GM18951 (cell line): ENCODE data around the gene P2RX6.
"Not testable (repeated sequence)": the region's sequence is repeated elsewhere in the genome, so short reads cannot be mapped to it uniquely, and the experiment has no call there.

ENCODE experiments used
- POLR2A ChIP-seq: IDR thresholded peaks from 4 replicates; pipeline ENCODE4 v1.6.1; 2011; ENCODE audit warnings: mild to moderate bottlenecking; ENCODE audit not compliant: insufficient read length, insufficient read depth; ENCODE audit errors: extremely low read depth
- in situ Hi-C: fragments of 300-500 bp; cut with MboI; formaldehyde crosslinking; loops from one replicate; pipeline ENCODE4 v1.12.0; 2022; ENCODE audit warnings: low sequenced_read_pairs, mixed read lengths, inconsistent platforms; ENCODE audit not compliant: unreplicated experiment

Gene P2RX6

GRCh38 chr22:21032868-21033688, 18.1 kb downstream of the P2RX6 start:
- in situ Hi-C loops = no loop called here
- TF ChIP-seq POLR2A = no peak

DNA sequence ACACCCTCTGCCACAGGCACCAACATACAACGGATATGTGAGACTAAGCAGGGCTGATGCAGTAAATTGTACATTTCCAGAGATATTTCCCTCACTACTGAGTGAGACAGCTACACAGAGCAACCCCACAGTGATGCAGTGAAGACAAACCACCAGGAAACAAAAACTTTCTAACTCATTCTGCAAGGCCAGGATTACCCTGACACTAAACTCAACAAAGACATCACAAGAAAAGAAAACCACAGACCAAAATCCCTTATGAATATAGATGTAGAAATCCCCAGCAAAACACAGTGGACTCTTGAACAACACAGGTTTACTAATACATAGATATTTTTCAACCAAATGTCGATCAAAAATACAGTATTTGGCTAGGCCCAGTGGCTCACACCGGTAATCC, 18.9 kb downstream of the P2RX6 start:
- no peak for TF ChIP-seq POLR2A
- in situ Hi-C loops = no loop called here

DNA sequence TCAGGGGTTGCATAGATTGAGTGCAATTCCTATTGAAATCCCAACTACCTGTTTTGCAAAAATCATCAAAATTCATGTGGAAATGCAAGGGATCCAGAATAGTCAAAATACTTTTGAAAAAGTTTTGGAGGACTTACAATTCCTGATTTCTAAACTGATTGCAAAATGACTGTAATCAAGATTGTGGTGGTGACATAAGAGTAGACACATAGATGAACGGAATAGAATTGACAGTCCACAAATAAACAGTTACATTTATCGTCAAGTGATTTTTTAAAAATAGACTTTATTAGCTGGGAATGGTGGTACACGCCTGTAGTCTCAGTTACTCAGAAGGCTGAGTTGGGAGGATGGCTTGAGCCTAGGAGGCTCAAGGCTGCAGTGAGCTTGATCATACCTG, 20.0 kb downstream of the P2RX6 start:
- TF ChIP-seq POLR2A = no peak
- in situ Hi-C loops = no loop called here

- no peak for TF ChIP-seq POLR2A
- in situ Hi-C loops = no loop called here
These were observed 23.4 kb downstream of the P2RX6 start for GRCh38 chr22:21038405-21038804.

GRCh38 chr22:21039158-21039557, 24.2 kb downstream of the P2RX6 start:
- in situ Hi-C loops = not testable (repeated sequence)

DNA sequence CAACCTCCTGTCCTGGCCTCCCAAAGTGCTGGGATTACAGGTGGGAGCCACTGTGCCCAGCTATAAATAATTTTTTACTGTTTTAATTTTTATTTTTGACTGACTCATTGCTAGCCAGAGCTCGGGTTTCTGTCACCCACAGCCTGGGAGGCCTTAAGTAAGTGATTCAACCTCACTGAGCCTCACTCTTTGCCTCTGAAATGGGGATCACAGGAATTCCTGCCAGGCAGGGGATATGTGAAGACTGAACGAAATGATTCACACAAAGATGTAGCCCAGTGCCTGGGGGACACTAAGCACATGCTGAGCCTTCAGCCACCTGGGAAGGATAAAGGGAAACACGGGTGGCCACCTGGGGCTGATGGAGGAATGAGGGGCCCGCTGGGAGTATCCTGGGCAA, 27.0 kb downstream of the P2RX6 start:
- in situ Hi-C loops = no loop called here
- TF ChIP-seq POLR2A = no peak

DNA sequence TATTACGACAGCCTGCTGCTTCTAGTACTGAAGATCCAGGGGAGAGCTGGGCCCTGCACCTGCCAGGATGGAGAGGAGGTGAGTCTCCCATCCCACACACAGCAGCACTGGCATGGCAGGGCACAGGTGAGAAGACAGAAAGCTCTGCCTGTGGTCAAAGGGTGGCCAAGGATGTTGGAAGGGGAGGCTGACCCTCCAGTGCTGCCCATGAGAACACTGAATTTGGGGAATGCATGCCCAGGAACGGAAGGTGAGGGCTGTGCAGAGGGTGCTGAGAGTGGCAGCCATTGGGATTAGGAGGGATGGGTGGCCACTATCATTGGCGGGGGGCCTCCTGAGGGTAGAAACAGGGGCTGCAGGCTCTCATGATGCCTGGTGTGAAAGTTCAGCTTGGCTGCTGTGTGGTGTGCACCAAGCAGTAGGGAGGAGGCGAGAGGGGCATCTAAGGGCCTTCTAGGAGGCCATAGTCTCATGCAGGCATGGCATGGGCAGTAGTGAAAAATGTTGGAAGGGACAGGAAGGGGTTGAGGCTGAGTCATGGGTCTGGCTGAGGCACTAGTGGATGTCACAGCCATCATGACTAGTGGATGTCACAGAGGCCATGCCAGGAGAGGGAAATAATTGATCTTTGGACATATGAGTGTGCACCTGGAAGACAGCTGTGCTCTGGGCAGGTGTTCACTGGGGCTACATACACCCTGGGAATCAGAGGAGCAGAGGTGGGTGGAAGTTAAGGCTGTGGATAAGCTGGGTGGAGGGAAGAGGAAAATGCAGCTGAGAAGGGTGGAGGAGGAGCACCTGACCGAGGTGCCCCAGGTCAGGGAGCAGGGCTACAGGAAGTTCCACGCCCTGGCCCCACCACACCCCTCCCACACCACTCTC, 28.3 kb downstream of the P2RX6 start:
- in situ Hi-C loops = no loop called here
- TF ChIP-seq POLR2A = no peak

- in situ Hi-C loops = no loop called here
- no peak for TF ChIP-seq POLR2A
These were observed 29.0 kb downstream of the P2RX6 start for GRCh38 chr22:21043860-21044535.

- in situ Hi-C loops = no loop called here
- TF ChIP-seq POLR2A = no peak
These were observed 30.1 kb downstream of the P2RX6 start for GRCh38 chr22:21044931-21045584.

GRCh38 chr22:21045585-21046294, 30.8 kb downstream of the P2RX6 start, which contains the start of gene LRRC74B:
LRRC74B (plus strand) TSS chr22:21045946; CDS start chr22:21045987, 41 bp downstream.
- TF ChIP-seq POLR2A = no peak
- in situ Hi-C loops = no loop called here

DNA sequence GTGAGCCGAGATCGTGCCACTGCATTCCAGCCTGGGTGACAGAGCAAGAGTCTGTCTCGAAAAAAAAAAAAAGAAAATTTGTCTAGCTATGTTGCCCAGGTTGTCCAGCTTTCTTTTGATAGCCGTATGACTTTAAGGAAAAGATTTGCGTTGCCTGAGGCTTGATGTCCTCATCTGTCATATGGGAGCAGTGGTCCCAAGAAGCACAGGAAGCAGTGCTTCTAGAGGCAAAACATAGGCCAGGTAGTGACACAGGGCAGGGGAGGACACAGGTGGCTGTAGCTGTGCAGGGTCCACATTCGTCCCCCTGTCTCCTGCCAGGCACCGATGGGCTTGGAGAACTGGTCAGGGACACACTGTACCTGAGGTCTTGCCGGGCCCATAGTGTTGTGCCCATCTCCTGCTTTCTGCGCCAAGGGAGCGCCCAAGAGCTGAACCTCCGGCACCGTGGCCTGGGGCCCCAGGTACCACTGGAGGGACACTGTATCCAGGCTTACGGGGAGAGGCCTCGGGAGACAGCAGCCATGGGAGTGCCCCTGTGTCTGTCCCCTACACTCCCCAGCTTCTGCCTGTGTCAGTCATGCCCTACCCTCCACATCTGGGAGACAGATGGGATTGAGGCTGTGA, 32.2 kb downstream of the P2RX6 start:
- in situ Hi-C loops = no loop called here
- no peak for TF ChIP-seq POLR2A

DNA sequence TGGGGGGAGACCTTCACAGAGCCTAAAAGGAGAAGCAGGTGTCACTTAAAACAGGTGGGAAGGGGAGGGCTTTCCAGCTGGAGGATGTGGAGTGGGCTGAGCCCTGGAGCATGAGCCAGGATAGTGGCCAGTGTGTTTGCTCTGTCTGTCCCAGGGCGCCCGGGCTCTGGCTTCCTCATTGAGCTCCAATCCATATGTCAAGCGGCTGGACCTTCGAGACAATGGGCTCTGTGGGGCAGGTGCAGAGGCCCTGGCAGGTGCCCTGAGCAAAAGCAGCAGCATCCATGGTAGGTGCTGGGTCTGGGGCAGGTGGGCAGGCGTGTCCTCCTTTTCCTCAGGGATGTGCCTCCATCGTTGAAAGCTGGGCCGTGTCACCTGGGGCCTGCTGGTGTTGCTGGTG, 32.8 kb downstream of the P2RX6 start:
- in situ Hi-C loops = no loop called here

DNA sequence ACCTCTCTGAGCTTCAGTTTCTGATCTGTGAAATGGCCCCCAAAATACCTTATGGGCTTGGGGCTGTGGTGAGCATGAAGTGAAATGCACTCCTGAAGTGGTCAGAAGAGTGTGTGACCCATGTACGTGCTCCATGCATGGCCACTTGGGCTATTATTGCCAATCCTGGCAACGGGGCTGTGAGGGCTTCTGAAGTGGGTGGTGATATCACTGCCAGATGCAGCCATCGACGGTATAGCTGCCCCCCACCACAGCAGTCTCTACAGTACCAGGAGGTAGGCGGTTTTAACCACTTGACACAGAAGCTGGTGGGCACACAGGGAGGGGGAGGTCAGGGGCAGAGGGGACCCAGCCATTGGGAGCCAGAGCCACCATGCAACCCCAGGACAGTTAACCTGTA, 33.5 kb downstream of the P2RX6 start:
- in situ Hi-C loops = not testable (repeated sequence)

More for the DNA sequence above, 32.8 kb downstream of the P2RX6 start:
- no peak for TF ChIP-seq POLR2A

DNA sequence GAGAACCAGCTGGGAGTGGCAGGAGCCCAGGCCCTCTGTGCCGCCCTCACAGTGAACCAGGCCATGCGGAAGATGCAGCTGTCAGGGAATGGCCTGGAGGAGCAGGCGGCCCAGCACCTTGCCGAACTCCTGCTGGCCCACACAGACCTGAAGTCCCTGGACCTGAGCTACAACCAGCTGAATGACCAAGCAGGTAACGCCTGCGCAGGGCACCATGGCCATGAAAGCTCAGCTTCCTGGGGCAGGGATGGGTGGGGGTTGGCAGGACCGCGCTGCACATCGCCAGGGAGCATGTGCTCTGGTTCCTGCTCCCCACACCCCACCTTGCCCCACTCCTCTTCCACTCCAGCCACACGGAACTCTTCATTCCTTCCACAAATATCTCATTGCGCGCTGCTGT, 34.0 kb downstream of the P2RX6 start:
- in situ Hi-C loops = not testable (repeated sequence)
